ENCODE data around the gene CRYBB2.
"Not testable (repeated sequence)": the region's sequence is repeated elsewhere in the genome, so short reads cannot be mapped to it uniquely, and the experiment has no call there.

The CRYBB2 gene

DNA sequence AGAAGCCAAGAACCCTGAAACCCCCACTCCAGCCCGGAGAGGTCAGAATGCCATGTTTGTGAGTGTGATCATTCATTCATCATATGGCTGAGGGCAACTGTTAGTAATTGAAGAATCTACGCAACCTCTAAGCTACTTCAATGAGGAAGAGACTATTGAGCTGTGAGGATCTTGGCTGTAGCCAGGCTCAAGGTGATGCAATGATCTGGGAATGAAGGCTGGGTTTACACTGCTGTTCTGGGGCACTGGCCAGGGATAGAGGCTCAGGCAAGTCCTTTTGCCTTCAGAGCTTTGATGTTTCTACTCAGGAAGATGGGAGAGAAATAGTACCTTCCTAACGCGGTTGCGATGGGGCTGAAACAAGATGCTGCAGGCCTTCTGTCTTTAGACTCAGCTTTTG is 12.9 kb downstream of the CRYBB2 start:
- in situ Hi-C loops (cut with MboI; ENCODE audit: low sequenced_read_pairs): no loop called here

DNA sequence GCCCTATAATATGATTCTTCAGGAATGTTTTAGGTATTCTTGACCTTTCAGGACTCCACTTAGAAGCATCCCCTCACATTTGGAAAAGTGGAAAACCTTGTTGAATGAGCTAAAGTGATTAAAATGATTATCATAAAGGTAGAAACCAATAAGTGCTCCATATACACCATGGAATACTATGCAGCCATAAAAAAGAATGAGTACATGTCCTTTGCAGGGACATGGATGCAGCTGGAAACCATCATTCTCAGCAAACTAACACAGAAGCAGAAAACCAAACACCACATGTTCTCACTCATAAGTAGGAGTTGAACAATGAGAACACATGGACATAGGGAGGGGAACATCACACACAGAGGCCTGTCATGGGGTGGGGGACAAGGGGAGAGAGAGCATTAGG is 14.3 kb downstream of the CRYBB2 start:
- in situ Hi-C loops (cut with MboI; ENCODE audit: low sequenced_read_pairs): not testable (repeated sequence)

DNA sequence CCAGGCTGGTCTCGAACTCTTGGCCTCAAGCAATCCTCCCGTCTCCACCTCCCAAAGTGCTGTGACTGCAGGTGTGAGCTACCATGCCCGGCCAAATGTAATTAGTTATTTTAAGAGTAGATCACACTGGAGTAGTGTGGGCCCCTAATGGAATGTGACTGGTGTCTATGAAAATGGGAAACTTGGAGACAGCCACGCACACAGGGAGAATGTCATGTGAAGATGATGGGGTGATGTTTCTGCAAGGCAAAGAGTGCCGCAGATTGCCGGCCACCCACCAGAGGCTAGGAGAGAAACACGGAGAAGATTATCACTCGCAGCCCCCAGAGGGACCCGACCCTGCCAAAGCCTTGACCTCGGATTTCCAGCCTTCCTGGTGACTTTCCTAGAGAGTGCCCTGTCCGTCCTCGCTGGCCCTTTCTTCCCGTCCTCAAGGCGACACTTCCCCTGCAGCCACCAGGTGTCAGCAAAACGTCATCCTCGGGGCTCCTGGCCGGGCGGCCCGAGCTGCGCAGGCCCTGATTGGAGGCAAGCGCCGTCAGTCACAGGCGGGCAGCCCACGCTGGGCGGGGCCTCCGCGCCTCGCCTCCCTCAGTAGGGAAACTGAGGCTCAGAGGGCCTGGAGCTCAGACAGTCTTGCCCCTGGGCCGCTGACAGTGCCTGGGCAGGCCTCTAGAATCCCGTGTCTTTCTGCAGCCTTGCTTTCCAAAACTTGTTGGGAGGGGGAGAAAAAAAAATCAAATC is 16.3 kb downstream of the CRYBB2 start:
- in situ Hi-C loops (cut with MboI; ENCODE audit: low sequenced_read_pairs): no loop called here

DNA sequence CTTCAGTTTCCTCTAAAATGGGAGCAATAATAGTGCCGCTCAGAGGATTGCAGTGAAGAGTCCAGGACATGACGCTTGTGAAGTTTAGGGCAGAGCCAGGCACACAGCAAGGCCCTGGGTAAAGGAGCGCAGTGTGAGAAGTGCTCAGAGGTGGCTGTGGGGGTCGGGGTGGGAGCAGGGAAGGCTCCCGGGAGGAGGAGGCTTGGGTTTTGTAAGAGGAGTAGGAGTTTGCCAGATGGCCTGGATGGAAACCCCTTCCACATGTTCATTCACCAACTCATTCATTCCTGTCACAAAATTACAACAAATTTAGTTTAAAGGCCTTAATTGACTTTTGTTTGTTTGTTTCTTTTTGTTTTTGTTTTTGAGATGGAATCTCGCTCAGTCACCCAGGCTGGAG is 17.0 kb downstream of the CRYBB2 start:
- in situ Hi-C loops (cut with MboI; ENCODE audit: low sequenced_read_pairs): no loop called here

DNA sequence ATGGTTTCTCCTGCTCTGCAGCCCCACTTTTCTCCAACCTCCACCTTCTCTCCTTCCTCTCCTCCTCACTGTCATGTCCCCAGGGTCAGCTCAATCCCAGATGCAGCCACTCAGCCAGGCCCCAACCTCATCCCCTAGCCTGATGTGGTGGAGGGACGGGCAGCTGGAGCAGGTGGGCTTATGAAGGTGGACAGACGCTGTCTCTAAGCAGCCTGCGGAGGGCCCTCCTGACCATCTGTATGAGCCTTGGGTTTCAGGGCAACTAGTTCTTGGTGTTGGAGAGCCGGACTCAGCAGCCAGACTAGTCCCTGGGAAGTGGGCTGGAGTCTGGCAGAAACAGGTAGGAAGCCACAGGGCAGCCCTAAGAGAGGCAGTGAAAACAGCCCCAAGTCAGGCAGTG is 18.1 kb downstream of the CRYBB2 start:
- in situ Hi-C loops (cut with MboI; ENCODE audit: low sequenced_read_pairs): no loop called here

DNA sequence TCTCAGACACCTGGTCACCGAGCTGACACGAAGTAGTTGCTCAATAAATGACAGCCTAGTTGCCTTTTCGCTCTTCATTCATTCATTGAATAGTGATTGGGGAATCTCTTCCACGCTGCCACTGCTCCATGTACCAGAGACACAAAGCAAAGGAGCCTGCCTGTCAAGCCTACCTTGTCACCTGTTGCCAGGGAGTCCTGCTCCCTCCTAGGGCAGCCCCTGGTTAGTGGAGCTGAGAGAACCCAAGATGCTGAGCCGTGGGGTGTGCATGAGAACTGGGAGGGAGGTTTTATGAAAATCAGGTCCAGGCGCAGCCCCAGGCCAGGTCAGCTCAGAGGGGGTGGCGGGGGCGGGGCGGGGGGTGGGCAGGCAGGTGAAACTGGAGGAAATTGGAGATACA is 18.6 kb downstream of the CRYBB2 start:
- in situ Hi-C loops (cut with MboI; ENCODE audit: low sequenced_read_pairs): not testable (repeated sequence)

DNA sequence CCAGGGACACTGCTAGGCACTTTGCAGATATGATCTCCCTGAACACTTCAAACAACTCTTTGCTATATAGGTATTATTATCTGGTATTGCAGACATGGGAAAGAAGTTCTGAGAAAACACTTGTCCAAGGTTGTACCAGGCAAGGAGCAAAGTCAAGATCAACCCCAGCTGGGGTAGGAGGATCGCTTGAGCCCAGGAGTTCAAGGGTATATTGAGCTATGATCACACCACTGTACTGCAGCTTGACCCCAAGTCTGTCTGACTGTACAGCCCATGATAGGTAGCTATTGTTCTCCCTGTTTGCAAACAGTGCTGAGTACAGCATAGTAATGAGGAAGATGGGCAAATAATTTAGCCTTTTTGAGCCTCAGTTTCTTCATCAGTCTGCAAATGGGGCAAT is 35.7 kb downstream of the CRYBB2 start:
- in situ Hi-C loops (cut with MboI; ENCODE audit: low sequenced_read_pairs): not testable (repeated sequence)

DNA sequence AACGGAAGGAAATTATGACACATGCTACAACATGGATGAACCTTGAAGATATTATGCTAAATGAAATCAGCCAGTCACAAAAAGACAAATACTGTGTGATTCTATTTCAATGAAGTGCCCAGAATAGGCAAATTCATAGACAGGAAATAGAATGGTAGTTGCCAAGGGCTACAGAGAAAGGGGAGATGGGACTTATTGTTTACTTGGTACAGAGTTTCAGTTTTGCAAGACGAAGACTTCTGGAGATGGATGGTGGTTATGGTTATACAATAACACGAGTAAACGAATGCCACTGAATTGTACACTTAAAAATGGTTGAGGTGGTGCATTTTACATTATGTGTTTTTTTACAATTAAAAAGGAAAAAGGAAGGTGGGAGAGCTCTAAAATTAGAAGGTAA is 48.1 kb downstream of the CRYBB2 start:
- in situ Hi-C loops (cut with MboI; ENCODE audit: low sequenced_read_pairs): not testable (repeated sequence)

DNA sequence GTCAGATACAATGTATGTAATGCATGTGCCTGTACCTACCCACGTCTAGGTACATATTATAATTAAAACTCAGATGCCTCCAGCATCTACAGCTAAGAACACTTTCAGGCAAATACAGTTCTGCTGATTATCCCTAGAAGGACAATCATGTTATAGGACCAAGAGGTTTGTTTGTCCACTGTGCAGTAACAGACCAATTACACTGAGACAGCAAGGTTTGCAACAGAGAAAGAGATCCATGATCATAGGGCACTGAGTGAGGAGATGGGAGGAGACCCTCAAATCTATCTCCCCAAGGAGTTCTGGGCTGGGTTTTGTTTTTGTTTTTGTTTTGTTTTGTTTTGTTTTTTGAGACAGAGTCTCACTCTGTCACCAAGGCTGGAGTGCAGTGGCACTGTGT is 49.5 kb downstream of the CRYBB2 start:
- in situ Hi-C loops (cut with MboI; ENCODE audit: low sequenced_read_pairs): not testable (repeated sequence)

DNA sequence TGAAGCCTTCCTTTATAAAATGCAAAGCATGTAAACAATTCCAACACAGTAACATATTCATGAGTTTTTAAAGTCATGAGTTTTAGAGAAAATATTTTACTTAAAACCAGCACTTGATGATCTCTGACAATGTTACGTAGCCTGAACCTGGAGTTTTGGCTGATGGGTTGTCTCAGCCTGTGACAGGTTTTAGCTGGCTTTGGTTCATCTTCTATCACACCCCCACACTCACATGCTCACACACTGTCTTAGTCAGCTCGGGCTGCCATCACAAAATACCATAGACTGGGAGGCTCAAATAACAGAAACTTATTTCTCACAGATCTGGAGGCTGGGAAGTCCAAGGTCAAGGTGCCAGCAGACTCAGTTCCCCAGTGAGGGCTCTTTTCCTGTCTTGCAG is 50.6 kb downstream of the CRYBB2 start:
- in situ Hi-C loops (cut with MboI; ENCODE audit: low sequenced_read_pairs): not testable (repeated sequence)

DNA sequence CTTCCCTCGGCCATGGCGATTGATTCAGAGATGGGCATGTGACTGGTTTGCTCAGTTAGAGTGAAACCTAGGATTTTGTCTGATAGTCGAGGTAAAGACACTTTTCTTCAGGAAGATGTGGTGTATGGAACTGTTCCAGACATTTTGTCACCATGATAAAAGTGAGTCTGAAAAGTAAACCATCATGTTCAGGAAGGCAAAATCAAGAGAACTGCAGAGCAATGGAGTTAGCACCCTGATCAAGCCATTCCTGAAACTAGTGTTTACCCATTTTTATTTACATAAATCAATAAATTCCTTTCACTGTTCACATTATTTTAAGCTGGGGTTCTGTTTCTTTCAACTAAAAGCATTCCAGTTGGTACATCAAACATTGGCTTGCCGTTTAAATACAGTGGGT is 53.8 kb downstream of the CRYBB2 start:
- in situ Hi-C loops (cut with MboI; ENCODE audit: low sequenced_read_pairs): not testable (repeated sequence)

DNA sequence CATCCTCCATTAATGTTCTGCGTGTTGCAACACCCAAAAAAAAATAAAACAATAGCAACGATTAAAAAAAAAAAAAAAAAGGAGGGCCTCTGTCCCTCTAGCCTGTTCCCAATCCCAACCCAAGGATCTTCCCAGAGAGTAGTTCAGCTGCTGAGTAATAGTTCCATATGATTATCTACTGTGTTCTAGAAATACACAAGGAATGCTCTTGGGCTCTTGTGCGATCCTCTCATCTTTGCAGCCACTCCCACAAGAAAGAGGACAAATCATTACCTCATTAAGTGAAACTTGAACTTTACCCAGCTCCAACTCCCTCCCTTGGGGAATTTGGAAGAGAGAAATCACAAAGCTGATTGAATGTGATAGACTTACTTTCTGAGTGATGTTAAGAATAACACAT is 54.5 kb downstream of the CRYBB2 start:
- in situ Hi-C loops (cut with MboI; ENCODE audit: low sequenced_read_pairs): not testable (repeated sequence)

DNA sequence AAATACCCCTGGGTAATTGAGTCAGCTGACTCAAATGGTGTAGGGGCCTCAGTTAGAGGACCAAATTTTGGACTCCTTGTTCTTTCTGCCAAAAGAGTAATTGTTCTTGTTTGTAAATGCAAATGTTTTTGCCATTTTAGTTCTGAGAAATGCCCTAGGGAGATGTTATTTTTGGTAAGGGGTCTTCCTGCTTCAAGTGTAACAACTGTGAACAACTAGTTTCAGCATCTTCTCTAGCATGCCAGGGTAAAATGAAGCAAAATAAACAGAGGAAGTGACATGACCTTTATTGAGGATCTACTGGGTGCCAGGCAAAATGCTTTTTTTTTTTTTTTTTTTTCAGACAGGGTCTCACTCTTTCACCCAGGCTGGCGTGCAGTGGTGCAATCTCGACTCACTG is 60.7 kb downstream of the CRYBB2 start:
- in situ Hi-C loops (cut with MboI; ENCODE audit: low sequenced_read_pairs): not testable (repeated sequence)
